ENCODE data around the gene RECK.

RECK gene

DNA sequence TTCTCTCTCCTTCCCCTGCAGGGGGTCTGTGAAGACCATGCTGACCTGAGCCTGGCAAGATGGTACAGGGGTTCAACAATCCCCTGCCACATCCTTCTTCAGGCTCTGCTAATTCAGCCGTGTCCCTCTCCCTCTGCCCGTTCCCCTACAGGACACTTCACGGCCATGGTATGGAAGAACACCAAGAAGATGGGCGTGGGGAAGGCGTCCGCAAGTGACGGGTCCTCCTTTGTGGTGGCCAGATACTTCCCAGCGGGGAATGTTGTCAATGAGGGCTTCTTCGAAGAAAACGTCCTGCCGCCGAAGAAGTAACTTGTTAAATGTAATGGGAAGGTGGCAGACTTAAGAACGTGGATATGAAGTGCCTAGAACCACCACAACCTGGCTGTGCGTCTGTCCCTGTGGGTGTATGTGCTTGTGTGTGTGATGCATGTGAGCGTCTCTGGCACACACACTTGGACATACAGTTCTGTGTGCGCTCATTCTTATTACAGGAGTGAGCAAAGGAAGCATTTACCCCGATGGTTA lies 125.6 kb downstream of the RECK start:
- DNase-seq = no peak

DNA sequence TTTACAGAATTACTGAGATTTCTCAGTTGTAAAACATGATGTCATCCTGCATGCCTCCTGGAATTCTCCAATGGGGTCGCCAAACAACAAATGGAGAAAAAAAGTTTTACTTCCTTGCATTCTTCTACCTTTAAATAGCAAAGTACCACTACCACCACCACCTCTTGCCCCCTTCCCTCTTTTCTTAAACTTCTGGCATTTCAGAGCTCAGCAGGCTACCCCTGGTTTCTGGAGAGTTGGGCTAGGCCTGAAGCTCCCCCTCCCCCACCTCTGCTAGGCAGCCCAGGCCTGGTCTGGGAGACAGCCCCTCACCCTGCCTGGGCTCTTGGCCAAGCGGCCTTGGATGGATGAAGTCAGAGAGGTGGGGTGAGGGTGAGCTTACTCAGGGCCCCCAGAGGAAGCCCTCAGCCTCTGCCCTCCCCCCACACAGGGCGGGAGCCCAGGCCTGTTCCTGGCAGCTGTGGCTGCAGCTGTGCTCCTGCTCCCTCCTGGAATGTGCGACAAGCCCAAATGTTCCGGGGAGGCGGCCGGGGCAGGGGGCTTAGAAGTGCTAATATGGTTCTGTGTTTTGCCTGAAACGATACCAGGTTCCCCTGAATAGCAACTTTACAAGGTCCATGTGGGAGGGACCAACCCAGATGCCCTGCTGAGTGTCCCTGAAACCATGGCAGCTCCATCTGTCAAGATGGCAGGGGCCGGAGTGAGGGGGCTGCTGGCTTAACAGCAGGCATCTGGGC lies 126.5 kb downstream of the RECK start:
- no peak for DNase-seq

DNA sequence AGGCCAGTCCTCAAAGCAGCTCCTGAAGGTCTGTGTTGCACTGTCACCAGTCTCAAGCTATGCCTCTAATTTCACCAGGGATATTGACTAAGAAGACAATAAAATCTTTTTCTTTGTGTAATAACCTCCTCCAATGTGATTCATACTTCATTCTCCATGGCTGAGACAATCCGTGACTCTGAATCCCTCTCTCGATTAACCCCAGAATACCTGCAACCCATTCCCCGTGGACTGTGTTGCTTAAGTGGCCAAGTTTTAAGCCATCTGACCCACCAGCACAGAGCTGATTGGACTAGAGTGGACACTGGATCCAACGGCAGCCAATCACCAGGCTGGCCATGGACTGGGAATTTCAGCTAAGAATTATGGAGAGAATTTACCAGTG lies 127.1 kb downstream of the RECK start:
- no peak for DNase-seq

DNA sequence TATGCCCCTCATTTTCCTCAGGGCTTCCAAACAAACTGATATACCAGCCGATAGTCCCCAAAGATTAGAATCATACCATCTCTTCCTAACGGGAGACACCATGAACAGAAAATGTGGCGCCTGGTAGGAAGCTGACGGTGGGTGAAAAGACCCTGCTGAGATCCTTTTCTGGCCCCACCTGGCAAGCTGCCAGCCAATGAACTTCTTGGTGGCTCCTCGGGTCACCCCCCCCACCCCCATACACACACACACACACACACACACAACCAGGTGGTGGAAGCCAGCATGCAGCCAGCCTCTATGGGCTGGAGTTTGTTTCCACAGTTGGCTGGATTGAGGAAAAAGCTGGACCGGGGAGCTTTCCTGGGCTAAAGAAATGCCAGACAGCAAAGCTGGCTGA lies 127.7 kb downstream of the RECK start:
- no peak for DNase-seq

DNA sequence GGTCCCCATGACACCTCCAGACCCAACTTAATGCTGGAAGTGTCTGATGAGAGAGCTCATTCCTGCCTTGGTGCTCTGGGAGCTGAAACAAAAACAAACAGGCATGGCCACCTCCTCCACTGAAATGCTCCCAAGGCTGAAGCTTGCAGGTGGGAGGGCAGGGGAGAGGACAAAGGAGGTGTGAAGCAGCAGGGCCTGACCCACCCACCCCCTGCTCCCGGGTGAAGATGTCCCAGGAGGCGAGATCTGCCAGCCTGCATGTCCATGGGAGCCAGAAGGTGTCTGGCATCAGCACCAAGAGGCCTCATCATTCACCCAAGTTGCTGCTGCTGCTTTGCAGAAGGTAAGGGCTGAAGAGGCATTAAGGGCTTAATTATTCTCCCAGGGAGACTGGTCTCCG lies 128.3 kb downstream of the RECK start:
- DNase-seq = no peak

DNA sequence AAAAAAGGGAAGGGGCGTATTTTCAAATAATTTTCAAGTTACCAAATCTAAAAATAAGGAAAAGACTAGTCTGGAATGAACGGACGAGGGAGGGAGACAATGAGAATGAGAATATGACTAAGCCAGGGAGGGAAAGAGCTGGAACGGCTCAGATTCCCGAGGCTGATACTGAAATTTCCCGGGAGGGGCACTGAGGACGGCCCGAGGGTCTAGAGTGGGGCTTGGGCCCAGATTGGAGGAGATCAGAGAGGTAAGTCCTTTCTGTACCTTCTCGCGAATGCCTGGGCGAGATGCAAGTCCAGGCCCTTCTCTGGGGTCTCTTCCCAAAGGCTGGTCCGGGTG lies 129.1 kb downstream of the RECK start:
- DNase-seq = no peak

DNA sequence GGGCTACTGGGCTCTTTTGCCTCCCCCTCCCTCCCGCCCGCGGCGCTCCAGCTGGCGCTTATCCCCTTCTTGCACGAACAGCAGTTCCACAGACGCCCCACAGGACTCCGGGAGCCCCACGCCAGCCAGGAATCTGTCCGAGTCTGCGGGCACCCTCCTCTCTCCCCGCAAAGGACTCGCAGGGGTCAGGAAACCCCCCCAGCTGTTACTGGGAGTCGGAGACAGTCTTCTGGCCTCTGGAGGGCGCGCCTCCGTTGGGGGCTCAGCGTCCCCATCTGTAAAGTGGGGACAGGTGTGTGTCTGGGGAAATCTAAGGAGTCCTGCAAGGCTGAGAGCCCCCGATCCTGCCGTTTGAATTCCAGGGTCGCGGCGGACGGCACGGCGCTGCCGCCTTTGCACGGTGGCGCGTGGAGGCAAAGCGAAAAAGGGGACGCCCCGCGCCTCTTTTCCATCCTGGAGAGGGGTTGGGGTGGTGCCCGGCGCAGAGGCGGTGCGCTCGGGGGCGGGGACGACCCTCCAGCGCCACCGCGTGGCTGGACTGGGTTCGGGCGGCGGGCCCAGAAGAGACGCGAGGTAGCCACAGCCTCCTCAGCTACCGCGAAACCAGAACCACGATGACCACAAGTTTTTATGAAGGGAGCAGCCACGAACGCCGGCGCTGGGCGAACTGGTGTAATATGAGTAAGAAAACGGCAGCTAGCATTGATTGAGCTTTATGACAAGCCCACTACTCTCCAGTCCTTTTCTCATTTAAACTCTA lies 129.6 kb downstream of the RECK start:
- peak; percentile 91 for DNase-seq

DNA sequence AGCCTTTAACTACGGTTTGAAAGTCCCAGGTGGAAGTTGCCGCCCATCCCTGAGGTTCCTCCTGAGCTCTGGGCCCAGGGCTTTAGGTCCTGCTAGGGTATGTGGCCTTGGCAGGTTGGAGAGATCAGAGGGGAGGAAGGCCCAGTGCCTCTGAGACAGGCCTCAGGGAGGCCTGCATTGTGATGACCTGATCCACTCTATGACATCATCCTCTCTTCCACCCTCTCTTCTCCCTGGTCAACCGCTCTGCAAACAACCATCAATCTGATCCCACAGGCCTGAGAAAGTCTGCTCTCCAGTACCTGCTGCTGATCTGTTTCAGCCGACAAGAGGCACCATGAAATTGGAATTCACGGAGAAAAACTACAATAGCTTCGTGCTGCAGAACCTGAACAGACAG lies 132.5 kb downstream of the RECK start, which contains the start of gene CCIN:
Gene CCIN (plus strand): TSS at position 223 of the 400 bp plus-strand sequence. CDS start 115 bp downstream, at position 338.
- no peak for DNase-seq

DNA sequence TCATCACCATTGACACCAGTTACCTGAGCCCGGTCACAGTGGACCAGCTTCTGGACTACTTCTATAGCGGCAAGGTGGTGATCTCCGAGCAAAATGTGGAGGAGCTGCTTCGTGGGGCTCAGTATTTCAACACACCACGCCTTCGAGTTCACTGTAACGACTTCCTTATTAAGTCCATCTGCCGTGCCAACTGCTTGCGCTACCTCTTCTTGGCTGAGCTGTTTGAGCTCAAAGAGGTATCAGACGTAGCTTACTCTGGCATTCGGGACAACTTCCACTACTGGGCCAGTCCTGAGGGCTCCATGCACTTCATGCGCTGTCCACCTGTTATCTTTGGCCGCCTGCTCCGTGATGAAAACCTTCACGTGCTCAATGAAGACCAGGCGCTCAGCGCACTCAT lies 133.0 kb downstream of the RECK start:
- no peak for DNase-seq

DNA sequence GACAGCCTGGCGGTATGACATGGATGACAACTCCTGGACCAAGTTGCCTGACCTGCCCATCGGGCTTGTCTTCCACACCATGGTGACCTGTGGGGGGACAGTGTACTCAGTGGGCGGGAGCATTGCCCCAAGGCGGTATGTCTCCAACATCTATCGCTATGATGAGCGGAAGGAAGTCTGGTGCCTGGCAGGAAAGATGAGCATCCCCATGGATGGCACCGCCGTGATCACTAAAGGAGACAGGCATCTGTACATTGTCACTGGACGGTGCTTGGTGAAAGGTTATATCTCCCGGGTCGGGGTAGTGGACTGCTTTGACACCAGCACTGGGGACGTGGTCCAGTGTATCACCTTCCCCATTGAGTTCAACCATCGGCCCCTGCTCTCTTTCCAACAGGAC lies 133.8 kb downstream of the RECK start:
- DNase-seq = no peak

DNA sequence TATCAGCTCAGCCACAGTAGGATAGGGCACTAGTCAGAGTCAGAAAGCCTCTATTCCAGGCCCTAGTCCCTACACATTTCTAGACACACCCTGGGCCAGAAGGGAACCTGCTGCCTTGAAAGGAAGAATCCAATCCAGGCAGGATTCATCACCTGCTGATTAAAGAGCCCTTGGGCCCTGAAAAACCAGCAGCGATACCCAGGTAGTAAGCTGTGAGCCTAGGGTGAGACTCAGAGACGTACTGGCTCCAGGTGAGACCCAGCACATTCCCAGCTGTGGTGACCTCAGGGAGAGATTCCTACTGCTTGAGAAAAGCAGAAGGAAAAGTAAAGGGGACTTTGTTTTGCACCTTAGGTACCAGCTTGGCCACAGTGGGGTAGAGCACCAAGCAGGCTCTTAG lies 137.1 kb downstream of the RECK start:
- DNase-seq = no peak
